Astrocyte of the spinal cord (primary cell): ENCODE measurements around the gene ZC3H13.
A peak's percentile ranks its signal among the peaks of the same experiment; 100 is the strongest.
"Not testable (repeated sequence)": the region's sequence is repeated elsewhere in the genome, so short reads cannot be mapped to it uniquely, and the experiment has no call there.

Experiments used
- DNase-seq: peaks from one replicate; pipeline ENCODE4 v3.0.0; 2011; ENCODE audit warnings: low read depth, low spot score
- H3K4me3 ChIP-seq: 2 replicates; pipeline ENCODE4 v1.5.1; 2011; ENCODE audit warnings: low read depth, mild to moderate bottlenecking, low read length, moderate library complexity
- in situ Hi-C: cut with HindIII; loops from 2 replicates; pipeline ENCODE4 v1.10.0; 2017; ENCODE audit warnings: low sequenced_read_pairs
- TF ChIP-seq, protein P1 (sequence below): IDR thresholded peaks from 2 replicates; pipeline ENCODE4 v1.5.1; 2012; ENCODE audit warnings: low read depth, mild to moderate bottlenecking, low read length, inconsistent platforms

Gene ZC3H13

DNA sequence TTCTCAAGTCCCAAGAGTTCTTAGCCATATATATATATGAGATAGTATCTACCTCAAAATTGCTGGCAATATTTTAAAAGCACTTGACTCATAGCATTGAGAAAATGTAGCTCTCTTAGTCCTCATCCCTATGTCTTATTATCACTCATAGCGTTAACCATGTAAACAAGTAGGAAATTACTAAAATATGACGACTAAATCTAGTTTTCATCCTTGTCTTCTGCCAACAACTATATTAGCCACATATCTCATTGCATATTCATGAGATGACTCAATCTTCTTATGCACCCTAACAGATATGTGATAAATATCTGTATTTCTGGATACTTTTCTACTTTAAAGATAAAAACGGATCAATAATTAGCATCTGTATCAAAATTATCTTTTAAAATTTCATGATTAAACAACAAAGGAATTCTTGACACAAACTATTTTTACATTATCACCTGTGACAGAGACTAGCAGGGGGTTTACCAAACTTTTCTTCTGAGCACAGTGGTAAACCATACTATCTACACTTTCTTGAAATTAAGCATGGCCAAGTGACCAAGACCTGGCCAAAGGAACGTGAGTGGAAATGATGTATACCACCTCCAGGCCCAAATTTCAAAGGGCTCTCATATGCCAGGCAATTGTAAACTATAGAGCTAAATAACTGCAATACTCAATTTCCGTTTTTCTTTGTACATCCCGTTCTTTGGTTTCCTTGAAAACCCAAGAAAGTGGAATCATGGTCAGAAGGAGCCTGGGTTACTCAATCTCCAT, 45.7 kb downstream of the ZC3H13 start:
- TF ChIP-seq, protein P1, sequence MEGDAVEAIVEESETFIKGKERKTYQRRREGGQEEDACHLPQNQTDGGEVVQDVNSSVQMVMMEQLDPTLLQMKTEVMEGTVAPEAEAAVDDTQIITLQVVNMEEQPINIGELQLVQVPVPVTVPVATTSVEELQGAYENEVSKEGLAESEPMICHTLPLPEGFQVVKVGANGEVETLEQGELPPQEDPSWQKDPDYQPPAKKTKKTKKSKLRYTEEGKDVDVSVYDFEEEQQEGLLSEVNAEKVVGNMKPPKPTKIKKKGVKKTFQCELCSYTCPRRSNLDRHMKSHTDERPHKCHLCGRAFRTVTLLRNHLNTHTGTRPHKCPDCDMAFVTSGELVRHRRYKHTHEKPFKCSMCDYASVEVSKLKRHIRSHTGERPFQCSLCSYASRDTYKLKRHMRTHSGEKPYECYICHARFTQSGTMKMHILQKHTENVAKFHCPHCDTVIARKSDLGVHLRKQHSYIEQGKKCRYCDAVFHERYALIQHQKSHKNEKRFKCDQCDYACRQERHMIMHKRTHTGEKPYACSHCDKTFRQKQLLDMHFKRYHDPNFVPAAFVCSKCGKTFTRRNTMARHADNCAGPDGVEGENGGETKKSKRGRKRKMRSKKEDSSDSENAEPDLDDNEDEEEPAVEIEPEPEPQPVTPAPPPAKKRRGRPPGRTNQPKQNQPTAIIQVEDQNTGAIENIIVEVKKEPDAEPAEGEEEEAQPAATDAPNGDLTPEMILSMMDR, result no peak
- in situ Hi-C loops, result no loop called here

DNA sequence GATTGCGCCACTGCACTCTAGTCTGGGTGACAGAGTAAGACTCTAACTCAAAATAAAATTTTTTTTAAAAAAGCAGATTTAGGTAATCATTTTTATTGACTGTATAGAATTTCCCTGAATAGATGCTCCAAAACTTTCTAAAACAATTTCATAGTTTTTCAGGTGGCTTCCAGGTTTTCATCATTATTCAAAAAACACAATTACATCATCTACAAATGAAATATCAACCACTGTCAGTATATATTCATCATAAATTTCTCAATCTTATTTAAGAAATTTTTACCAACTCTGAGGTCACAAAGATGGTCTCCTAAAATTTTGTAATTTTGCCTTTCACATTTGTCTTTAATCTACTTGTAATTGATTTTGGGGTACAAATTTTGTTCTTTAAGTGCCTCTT, 48.1 kb downstream of the ZC3H13 start:
- H3K4me3 ChIP-seq, result no peak overlapping the region
- TF ChIP-seq, protein P1, result no peak
- no peak for DNase-seq
- in situ Hi-C loops, result no loop called here

More for the DNA sequence above, 45.7 kb downstream of the ZC3H13 start:
- no peak overlapping the region for H3K4me3 ChIP-seq
- DNase-seq, result no peak

DNA sequence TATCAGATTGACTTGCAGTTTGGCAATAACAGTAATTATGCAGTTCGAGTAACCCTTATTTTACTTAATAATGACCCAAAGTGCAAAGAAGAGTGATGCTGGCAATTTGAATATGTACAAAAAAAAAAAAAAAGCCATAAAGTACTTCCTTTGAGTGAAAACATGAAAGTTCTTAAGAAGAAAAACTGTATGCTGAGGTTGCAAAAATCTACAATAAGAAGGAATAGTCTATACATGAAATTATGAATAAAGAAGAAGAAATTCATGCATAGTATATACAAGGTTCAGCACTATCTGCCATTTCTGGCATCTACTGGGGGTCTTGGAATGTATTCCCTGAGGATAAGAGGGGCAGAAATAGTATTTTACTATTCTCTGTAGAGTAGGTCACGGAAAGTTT, 55.9 kb downstream of the ZC3H13 start:
- DNase-seq, result no peak
- TF ChIP-seq, protein P1, result no peak
- no peak overlapping the region for H3K4me3 ChIP-seq
- in situ Hi-C loops, result no loop called here

DNA sequence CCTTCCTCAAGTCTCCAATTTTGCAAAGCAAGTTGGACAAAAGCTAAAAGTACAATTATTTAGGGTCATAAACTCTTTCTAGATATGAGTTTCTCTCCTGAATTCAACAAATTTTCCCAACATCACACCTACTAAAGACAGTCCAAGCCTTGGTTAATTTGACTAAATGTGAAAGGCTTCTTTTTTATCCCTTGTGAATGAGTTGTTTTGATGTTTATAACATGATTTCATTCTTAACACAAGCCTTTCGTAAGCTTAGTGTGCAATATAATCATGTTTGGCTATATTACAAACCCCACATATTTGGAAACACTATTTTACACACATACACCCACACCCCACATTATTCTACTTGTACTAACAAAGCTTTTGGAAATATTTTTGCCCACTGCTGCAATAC, 57.3 kb downstream of the ZC3H13 start:
- H3K4me3 ChIP-seq, result no peak overlapping the region
- TF ChIP-seq, protein P1, result no peak
- in situ Hi-C loops, result no loop called here
- DNase-seq, result no peak

DNA sequence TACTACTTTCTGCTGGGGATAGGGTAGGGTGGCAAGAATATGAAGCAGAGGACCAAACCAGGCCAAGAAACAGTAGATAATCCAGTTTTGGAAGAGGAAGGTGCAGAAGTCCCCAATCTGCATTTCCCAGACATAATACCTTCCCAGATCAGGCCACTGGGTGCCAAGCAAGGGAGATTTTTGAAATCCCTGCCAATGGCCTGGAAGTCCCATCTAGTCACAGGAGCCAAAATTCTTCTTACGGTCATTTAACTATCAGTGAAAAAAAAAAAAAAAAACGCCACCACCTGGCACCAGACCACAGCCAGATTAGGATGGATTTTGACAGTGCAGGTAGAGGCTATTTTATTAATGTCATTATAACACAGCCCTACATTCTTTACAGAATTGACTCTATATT, 57.8 kb downstream of the ZC3H13 start:
- no peak for DNase-seq
- in situ Hi-C loops, result no loop called here
- TF ChIP-seq, protein P1, result no peak
- no peak overlapping the region for H3K4me3 ChIP-seq

DNA sequence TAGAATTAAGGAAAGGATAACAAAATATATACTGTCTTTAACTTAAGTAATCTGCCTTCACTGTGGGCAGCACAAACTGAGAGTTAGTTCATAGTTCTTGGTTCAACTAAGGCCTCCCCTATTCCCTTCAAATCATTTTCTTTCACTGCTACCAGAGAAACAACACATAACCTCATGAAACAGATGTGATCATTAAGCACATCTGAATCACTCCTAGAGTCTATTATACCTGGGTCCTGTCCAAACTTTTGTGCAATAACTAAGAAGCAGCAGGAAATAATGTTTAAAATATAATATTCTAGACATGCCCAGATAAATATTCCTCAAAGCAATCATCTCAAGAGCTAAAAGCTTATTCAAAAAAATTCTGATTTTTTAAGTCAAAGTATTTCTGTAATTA, 62.9 kb downstream of the ZC3H13 start:
- in situ Hi-C loops, result no loop called here
- peak; percentile 81 for DNase-seq
- TF ChIP-seq, protein P1, result no peak
- no peak overlapping the region for H3K4me3 ChIP-seq

DNA sequence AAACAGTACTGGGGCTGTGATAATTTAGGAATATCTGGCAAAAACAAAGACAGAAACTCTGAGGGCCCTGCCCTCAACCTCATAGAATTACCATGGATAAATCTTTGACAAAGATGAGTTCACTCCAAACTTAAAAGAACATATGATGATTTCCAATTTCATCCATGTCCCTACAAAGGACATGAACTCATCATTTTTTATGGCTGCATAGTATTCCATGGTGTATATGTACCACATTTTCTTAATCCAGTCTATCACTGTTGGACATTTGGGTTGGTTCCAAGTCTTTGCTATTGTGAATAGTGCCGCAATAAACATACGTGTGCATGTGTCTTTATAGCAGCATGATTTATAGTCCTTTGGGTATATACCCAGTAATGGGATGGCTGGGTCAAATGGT, 71.4 kb downstream of the ZC3H13 start:
- H3K4me3 ChIP-seq, DNase-seq, in situ Hi-C loops: not testable (repeated sequence)
